Measurements from ENCODE around the gene CSRNP3.

- TF ChIP-seq CTCF (conservative IDR thresholded peaks at IDR 0.05; ENCODE audit: low read depth, low read length) = no peak
- TF ChIP-seq EZH2 (IDR thresholded peaks at IDR 0.05; ENCODE audit: borderline replicate concordance, low read depth, low read length, poor library complexity, severe bottlenecking) = no peak
These were observed 170.0 kb downstream of the CSRNP3 start for GRCh38 chr2:165639504-165639903.
